Activated T-helper 2 cell treated with anti-CD3 and anti-CD28 coated beads, Interferon-gamma antibody, Interleukin-2, Interleukin-4, amounts not matched to agents 10 μg/mL and 5 μg/mL and 100 μg/mL, durations not matched to agents 14 hours and 24 hours and 36 hours (primary cell): ENCODE data around the gene CACNA1G. TPM values are rescaled to one million over a fixed set of nuclear protein-coding genes. Genes with fewer than 3 reads are reported as not detected.

Source experiments
- DNase-seq: peaks from one replicate; pipeline ENCODE4 v3.0.0; 2021; ENCODE audit warnings: low spot score
- H3K27ac Mint-ChIP-seq: one replicate; pipeline ENCODE4 v1.8.0; 2021; ENCODE audit warnings: mixed read lengths
- H3K27me3 Mint-ChIP-seq: one replicate; pipeline ENCODE4 v1.8.0; 2021; ENCODE audit warnings: low read depth, mixed read lengths
- H3K36me3 Mint-ChIP-seq: one replicate; pipeline ENCODE4 v1.8.0; 2021; ENCODE audit warnings: low read depth, mixed read lengths
- H3K4me1 Mint-ChIP-seq: one replicate; pipeline ENCODE4 v1.8.0; 2021; ENCODE audit warnings: low read depth, mixed read lengths
- H3K4me3 Mint-ChIP-seq: one replicate; pipeline ENCODE4 v1.8.0; 2021; ENCODE audit warnings: low read depth, mild to moderate bottlenecking, moderate library complexity, mixed read lengths
- H3K9me3 Mint-ChIP-seq: one replicate; pipeline ENCODE4 v1.8.0; 2021; ENCODE audit warnings: mixed read lengths
- intact Hi-C: fragments of 100-400 bp; cut with micrococcal nuclease; formaldehyde crosslinking; loops from one replicate; pipeline ENCODE4 v1.15.1; 2023
- total RNA-seq: library from RNA; stranded (reverse); gene quantifications from 2 replicates; pipeline ENCODE4 v1.2.3, GENCODE V29; 2022

CACNA1G gene
- total RNA-seq, 1 donor from 2014 or later = not detected

DNA sequence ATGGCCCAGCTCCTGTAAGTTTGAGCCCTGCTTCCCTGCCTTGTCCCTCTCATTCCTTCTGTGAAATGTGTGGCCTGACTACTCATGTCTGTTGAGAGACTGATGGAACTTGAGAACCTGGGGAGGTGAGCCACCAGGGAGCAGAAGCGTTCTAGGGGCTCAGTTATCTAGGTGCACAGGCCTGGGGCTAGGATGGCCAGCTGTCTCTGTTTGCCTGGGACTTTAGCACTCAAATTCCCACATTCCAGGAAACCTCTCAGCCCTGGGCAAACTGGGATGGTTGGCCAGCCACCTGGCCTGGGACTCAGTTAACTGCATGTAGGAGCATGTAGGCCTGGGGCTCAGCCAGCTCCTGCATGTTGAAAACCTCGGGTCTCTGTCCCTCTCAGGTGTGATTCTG, 37.3 kb upstream of the CACNA1G start:
- Mint-ChIP-seq H3K36me3 (no peaks in the 10 kb centered on the region), H3K4me1 (no peaks in the 10 kb centered on the region), H3K27ac (no peak overlapping the region), H3K27me3 (no peaks in the 10 kb centered on the region), H3K9me3 (no peaks in the 10 kb centered on the region), H3K4me3 (no peak overlapping the region)
- no peak for DNase-seq
- intact Hi-C loops = no loop called here

- Mint-ChIP-seq H3K9me3 (no peaks in the 10 kb centered on the region), H3K27me3 (peaks cover 2% of the 10 kb centered on the region), H3K27ac (no peak overlapping the region), H3K4me1 (no peaks in the 10 kb centered on the region), H3K4me3 (no peak overlapping the region), H3K36me3 (no peaks in the 10 kb centered on the region)
- intact Hi-C loops = no loop called here
- no peak for DNase-seq
Measured at GRCh38 chr17:50524838-50525237, 35.7 kb upstream of the CACNA1G start.

GRCh38 chr17:50527155-50527762, 33.3 kb upstream of the CACNA1G start:
- peaks cover 17% of the 10 kb centered on the region for H3K27me3 Mint-ChIP-seq
- intact Hi-C loops = no loop called here
- no peaks in the 10 kb centered on the region for H3K36me3 Mint-ChIP-seq
- H3K9me3 Mint-ChIP-seq = no peaks in the 10 kb centered on the region
- no peak for DNase-seq
- peaks cover 1% of the 10 kb centered on the region for H3K4me1 Mint-ChIP-seq
- no peak overlapping the region for H3K27ac Mint-ChIP-seq
- H3K4me3 Mint-ChIP-seq = no peak overlapping the region

DNA sequence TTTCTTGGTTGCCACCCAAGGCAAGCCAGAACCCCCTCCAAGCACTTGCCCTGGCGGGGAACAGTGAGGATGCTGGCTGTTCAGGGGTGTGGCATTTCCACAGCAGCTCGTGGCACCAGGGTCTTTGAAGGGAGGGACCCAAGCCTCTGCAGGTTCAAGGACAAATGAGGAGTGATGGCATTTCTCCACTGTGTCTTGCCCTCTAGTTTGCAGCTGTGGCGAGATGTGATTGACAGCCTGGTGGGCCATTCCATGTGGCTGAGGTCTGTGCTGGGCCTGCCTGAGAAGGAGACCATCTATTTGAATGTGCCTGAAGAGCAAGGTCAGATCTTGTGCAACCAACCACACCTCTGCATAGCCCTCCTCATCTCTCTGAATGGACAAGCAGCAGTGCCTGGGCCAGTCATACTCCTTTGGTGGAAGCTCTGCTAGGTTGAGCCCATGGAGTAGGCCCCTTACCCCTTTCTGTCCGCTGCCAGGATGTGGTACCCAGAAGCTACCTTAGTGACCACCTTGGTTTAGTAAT, 32.5 kb upstream of the CACNA1G start:
- intact Hi-C loops = no loop called here
- Mint-ChIP-seq H3K9me3 (no peaks in the 10 kb centered on the region), H3K36me3 (no peaks in the 10 kb centered on the region), H3K4me1 (peaks cover 1% of the 10 kb centered on the region), H3K27ac (no peak overlapping the region), H3K27me3 (peaks cover 22% of the 10 kb centered on the region), H3K4me3 (no peak overlapping the region)
- DNase-seq = no peak

GRCh38 chr17:50529849-50530248, 30.7 kb upstream of the CACNA1G start:
- Mint-ChIP-seq H3K27me3 (peaks cover 38% of the 10 kb centered on the region), H3K4me1 (peaks cover 12% of the 10 kb centered on the region), H3K36me3 (no peaks in the 10 kb centered on the region), H3K9me3 (no peaks in the 10 kb centered on the region), H3K4me3 (no peak overlapping the region), H3K27ac (no peak overlapping the region)
- no peak for DNase-seq
- intact Hi-C loops = no loop called here

DNA sequence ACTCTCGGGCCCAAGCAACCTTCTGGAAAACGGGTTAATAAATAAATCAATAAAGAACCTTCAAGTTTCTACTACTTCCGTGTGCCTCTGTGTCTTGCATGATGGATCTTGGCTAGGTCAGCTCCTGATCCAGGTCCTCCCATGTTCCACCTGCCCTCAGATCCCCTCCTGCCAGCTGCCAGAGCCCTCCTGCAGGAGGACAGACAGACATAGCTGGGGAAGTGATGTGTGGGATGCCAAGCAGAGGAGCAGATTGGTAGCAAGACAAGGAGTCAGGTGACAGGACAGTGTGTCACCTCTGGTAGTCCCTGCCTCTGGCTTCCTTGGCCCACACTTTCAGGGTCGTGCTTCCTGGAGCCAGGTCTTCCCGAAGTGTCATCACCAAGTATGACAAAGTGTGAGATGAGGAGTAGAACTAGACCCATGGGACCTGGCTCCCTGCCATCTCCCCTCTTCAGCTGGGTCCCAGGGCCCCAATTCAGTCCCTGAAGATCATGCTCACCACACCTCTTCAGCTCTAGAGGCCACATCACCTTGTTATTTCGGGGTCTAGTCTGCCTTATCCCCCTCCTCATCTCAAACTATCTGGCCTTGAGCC, 29.0 kb upstream of the CACNA1G start:
- Mint-ChIP-seq H3K27me3 (peaks cover 46% of the 10 kb centered on the region), H3K4me1 (peaks cover 12% of the 10 kb centered on the region), H3K36me3 (no peaks in the 10 kb centered on the region), H3K27ac (no peak overlapping the region), H3K4me3 (no peak overlapping the region), H3K9me3 (no peaks in the 10 kb centered on the region)
- no peak for DNase-seq
- intact Hi-C loops = no loop called here

- Mint-ChIP-seq H3K9me3 (no peaks in the 10 kb centered on the region), H3K4me1 (peaks cover 12% of the 10 kb centered on the region)
Measured at GRCh38 chr17:50532452-50533024, 28.0 kb upstream of the CACNA1G start, which contains the start of gene EPN3. EPN3 (plus strand) TSS chr17:50532735; CDS start chr17:50536557, 3,822 bp downstream.

GRCh38 chr17:50533185-50533584, 27.3 kb upstream of the CACNA1G start:
- peaks cover 46% of the 10 kb centered on the region for H3K27me3 Mint-ChIP-seq
- intact Hi-C loops = no loop called here
- no peak for DNase-seq
- H3K27ac Mint-ChIP-seq = no peak overlapping the region
- no peaks in the 10 kb centered on the region for H3K9me3 Mint-ChIP-seq
- H3K4me1 Mint-ChIP-seq = peaks cover 12% of the 10 kb centered on the region
- H3K36me3 Mint-ChIP-seq = no peaks in the 10 kb centered on the region
- H3K4me3 Mint-ChIP-seq = no peak overlapping the region

More at GRCh38 chr17:50532452-50533024, 28.0 kb upstream of the CACNA1G start, which contains the start of gene EPN3:
- Mint-ChIP-seq H3K4me3 (no peak within 1 kb of the TSS), H3K27ac (no peak within 1 kb of the TSS), H3K27me3 (peaks cover 46% of the 10 kb centered on the region), H3K36me3 (no peaks in the 10 kb centered on the region)
- intact Hi-C loops = no loop called here
- DNase-seq = no peak

- H3K27me3 Mint-ChIP-seq = peaks cover 46% of the 10 kb centered on the region
- H3K36me3 Mint-ChIP-seq = no peaks in the 10 kb centered on the region
- H3K9me3 Mint-ChIP-seq = no peaks in the 10 kb centered on the region
- no peak for DNase-seq
- no peak overlapping the region for H3K4me3 Mint-ChIP-seq
- intact Hi-C loops = no loop called here
- H3K4me1 Mint-ChIP-seq = peaks cover 12% of the 10 kb centered on the region
- no peak overlapping the region for H3K27ac Mint-ChIP-seq
Measured at GRCh38 chr17:50533720-50534148, 26.8 kb upstream of the CACNA1G start.

DNA sequence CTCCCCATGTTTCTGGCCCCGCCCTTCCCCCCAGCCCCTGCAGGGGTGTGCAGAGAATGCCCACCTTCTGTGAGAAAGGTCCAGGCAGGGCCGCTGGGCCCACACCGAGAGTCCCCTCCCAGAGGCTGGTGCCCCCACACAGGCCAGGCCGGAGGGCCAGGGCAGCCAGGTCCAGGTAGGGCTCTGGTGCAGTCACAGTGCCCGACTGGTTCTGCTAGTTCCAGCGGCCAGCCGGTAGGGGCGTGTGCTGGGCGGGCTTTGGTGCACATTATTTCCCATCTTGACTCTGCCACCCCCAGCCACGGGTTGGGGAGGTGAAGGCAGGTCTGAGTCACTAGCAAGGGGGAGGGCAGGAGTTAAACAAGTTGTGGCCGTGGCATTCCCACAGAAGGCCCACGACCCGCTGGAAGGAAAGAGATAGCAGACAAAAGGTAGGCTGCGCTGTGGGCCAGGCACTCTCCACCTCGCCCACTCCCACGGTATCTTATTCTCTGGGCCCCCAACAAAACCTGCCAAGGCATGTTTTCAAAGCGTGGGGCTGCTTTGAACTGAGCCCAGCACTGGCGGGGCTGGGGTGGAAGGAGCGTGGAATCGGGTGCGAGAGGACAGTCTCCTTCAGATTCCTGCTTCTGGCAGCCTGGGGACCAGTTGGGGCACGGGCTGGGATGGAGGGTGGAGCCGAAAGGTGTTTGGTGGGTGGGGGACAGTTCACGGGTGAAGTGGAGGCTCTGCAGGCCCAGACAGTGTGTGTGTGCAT, 26.1 kb upstream of the CACNA1G start:
- Mint-ChIP-seq H3K36me3 (no peaks in the 10 kb centered on the region), H3K4me3 (no peak overlapping the region), H3K9me3 (no peaks in the 10 kb centered on the region), H3K4me1 (peaks cover 12% of the 10 kb centered on the region), H3K27me3 (peaks cover 43% of the 10 kb centered on the region), H3K27ac (no peak overlapping the region)
- DNase-seq = no peak
- intact Hi-C loops = no loop called here

DNA sequence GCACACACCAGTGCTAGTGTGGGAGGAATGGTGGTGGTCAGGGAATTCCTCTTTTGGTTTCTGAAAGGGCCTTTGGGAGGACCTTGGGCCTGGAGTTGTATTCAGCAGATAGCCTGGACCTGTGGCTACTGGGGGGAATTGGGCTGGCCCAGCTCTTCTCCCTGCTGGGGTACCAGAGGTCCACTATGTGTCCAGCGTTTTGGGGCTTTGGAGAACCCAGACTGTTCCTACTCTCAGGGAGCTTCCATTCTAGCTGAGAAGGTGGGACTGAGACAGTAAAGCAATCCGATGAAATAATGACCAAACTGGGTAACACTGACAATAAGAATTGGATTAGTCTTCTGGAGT, 25.6 kb upstream of the CACNA1G start:
- DNase-seq = no peak
- Mint-ChIP-seq H3K4me3 (no peak overlapping the region), H3K27ac (no peak overlapping the region), H3K36me3 (no peaks in the 10 kb centered on the region), H3K4me1 (peaks cover 12% of the 10 kb centered on the region), H3K27me3 (peaks cover 43% of the 10 kb centered on the region), H3K9me3 (no peaks in the 10 kb centered on the region)
- intact Hi-C loops = no loop called here

- no peak overlapping the region for H3K4me3 Mint-ChIP-seq
- H3K27ac Mint-ChIP-seq = no peak overlapping the region
- intact Hi-C loops = no loop called here
- DNase-seq = no peak
- peaks cover 12% of the 10 kb centered on the region for H3K4me1 Mint-ChIP-seq
- H3K27me3 Mint-ChIP-seq = peaks cover 43% of the 10 kb centered on the region
- no peaks in the 10 kb centered on the region for H3K9me3 Mint-ChIP-seq
- no peaks in the 10 kb centered on the region for H3K36me3 Mint-ChIP-seq
Measured at GRCh38 chr17:50535407-50535806, 25.1 kb upstream of the CACNA1G start.
